GM19193 (cell line): ENCODE results near the gene KBTBD2.

ENCODE experiments used
- POLR2A ChIP-seq: IDR thresholded peaks from 4 replicates; pipeline ENCODE4 v1.6.1; 2011; ENCODE audit not compliant: insufficient read depth, insufficient read length; ENCODE audit errors: extremely low read depth

The KBTBD2 gene

DNA sequence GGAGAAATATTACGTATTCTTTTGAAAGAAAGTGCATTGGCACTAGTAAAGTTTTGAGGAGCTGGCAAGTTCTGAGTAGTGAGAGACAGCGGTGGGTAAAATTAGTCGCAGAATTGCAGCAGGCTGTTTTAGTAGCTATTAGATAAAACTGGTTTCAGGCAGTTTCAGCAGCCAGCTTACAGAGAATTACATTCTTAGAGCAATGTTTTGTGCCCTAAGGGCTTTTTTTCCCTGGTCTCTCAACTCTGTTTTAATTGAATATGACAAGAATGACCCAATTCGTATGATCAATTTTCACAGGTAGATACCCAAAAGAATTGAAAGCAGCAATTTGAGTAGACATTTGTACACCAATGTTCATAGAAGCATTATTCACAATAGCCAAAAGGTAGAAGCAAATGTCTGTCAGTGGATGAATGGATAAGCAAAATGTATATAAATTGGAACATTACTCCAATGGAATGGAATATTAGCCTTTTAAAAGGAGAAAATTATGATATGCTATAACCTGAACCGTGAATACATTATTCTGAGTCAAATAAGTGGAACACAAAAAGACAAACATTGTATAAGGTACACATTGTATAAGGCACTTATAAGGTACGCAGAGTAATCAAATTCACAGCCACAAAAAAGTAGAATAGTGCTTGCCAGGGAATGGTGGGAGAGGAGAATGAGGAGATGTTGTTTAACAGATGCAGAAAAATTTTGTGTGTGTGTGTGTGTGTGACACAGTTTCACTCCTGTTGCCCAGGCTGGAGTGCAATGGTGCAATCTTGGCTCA is 5.2 kb upstream of the KBTBD2 start:
- TF ChIP-seq POLR2A = no peak

DNA sequence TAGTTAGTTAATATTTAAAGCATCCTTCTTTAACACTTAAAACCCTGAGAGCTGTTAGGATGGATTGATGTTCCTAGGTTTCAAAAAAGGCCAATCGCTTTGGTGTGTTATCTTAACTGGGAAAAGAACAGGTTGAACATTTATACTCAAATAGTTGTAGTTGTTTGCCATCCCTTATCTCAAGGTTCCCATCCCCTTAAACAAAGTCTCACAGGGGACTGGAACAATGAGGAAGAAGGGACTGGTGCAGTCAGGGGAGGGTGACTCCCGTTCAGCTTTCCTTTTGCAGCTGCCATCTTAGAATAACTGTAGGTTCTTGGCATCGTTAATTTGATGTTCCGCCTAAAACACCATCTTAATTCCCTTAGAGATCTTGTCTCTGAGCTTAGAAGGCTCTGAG is 2.6 kb upstream of the KBTBD2 start:
- no peak for TF ChIP-seq POLR2A

DNA sequence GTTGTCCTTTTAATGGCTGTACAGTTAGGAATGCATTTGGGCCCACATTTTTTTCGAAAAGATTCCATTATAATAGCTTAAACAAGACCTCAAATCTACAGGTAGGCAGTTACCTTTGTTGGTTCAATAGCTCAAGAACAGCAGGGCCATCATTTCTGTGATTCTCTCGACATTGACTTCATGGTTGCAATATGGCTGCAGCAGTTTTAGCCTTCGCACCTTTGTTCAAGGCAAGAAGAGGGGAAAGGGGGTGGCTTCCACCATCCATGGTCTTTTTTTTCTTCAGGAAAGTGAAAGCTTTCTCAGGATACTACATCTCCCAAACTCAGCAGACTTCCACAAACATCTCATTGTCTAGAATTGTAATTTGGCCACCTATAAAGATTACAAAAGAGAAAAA is 2.2 kb upstream of the KBTBD2 start:
- TF ChIP-seq POLR2A = no peak

DNA sequence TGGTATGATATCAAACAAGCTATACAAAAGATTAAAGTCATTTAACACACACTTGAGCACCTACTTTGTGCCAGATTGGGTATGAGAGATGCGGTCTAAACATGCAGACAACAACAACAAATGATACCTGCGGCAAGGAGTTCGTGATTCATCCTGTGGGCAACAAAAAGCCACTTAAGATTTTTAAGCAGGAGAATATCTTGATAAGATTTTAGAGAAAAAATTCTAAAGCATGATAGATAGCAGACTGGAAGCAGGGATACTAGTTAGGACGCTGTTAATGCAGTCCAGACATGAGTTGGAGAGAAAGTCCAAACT is 1.6 kb upstream of the KBTBD2 start:
- TF ChIP-seq POLR2A = no peak

DNA sequence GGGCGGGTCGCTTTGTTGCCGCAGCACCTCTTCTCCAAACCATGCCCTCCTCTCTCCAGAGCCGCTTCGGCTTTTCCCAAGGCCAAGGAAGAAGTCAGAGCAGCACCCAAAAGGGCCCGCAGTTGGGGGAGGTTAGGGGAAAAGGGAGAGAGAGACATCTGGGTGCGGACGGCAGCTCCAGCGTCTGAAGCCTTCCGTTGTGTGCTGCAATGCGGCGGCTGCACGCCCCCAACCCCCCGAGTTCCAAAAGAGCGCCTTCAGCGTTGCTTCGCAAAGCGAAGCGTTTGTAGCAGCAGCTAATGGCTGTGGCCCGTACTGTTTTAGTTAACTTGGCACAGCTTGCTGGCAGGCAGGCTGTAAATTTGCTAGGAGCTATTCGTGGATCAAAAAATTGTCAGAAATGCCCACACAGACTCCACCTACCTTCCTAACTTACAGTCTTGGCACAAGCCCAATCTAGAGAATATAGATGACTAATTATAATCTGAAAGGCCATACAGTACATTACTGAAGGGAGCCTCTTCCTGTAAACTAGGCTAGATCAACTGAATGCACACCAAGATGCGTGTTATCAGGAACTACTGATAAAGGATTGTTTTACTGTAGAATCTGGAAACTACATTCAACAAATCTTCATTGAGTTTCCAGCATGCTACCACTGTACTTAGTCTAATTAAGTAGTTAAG is 1.1 kb upstream of the KBTBD2 start:
- no peak for TF ChIP-seq POLR2A

DNA sequence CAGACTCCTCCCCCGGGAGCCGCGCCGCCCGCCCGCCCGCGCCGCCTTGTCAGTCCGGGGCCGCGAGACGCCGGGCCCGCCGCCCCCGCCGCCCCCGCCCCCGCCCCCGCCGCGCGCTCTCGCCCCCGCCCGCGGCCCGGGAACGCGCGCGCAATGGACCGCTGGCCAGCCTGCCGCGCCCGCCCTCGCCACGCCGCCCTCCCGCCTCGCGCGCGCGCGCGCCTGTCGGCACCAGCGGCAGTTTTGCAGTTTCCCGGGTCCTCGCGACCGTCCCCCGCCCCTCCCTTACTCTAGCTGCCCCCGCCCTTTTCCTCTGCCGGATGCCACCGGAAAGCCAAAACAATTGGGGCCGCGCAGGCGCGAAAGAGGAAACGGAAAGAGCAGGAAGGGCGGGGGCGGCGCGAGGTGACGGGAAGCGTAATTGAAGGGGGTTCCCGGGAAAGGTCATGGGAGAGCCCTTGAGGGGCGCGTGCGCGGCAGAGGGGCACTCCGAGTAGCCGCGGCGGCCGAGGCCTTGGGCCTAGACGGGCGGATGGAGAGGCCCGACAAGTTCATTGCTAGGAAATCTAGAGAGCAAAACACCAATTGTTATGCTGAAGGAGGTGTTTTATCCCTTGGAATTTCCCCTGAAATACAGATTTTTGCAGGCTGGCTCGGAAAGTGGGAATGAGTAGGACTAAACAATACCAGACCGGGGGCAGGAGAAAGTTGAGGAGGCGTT is 400 bp upstream of the KBTBD2 start:
- TF ChIP-seq POLR2A = peak; percentile 81

DNA sequence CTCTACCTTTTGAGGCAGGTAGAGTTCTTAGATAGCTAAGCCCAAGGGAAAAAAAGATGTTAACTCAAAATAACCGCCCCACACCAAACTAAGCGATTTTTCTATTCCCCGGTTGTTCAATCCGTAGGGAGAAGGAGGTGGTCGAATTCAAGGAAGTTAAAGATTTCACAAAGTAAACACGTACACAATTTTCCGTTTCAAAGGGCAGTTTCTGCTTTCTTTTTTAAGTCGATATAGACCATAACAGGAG is 842 bp downstream of the KBTBD2 start:
- no peak for TF ChIP-seq POLR2A

DNA sequence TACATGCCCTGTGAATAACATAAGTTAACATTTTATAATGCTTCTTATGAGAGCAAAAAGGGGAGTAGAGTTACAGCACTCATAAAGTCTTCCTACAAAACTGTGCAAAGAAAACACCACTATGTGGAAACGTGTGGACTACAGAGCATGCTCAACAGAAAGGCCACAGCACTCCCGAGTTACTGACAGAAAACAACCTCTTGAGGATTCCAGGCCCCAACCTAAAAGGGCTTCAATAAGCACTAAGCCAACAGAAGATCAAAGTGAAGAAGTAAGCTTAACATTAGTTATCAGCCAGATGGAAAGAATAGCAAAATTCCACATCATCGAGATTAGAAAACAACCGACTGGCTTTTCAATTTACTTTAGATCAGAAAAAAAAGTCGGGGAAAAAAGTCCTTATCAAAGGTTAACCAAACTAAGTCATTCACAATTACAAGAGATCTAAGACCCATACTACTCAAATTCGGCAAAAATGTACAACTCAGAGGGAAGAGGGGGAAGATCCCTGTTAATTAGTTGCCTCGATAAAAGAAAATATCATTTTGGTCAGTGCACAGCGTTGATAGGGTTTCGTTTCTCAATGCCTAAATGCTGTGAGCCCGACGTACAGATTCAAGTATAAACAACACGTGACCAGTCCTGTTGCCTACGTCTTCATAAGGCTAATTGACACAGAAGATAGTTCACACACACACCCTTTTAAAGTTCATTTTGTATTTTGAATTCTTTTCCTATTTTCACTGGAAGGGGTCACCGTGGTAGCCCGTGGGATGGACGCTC is 1.4 kb downstream of the KBTBD2 start:
- no peak for TF ChIP-seq POLR2A

DNA sequence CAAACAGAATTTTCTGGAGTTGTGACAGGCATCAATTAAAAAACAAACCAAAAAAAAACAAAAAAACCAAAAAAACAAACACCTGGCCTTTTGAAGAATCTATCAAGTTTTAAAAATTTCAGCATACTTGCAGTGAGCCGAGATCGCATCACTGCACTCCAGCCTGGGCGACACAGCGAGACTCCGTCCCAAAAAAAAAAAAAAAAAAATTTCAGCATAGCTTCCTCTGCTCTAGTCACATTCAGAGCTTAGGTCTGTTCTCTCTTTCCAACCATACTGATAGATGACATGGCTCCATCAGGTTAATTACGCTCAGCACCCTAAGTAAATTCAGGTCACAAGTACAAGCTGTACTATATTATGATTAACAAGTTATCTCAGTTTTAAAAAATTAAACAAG is 3.1 kb downstream of the KBTBD2 start:
- TF ChIP-seq POLR2A = no peak

DNA sequence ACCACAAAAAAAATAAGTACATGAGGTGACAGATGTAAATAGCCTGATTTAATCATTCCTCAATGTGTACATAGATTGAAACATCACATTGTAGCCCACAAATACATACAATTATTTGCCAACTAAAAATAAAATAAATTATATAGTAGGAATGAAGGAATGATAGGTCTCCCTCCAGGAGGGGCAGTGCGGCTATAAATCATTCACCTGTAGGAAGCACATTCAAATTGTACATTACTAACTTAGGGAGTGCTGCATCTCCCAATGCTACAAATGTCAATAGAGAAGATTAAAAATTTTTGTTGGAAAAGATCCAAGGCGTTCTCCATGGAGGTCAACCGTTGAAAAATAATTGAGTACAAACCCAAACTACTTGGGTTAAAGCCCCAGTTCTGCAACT is 4.2 kb downstream of the KBTBD2 start:
- TF ChIP-seq POLR2A = no peak

DNA sequence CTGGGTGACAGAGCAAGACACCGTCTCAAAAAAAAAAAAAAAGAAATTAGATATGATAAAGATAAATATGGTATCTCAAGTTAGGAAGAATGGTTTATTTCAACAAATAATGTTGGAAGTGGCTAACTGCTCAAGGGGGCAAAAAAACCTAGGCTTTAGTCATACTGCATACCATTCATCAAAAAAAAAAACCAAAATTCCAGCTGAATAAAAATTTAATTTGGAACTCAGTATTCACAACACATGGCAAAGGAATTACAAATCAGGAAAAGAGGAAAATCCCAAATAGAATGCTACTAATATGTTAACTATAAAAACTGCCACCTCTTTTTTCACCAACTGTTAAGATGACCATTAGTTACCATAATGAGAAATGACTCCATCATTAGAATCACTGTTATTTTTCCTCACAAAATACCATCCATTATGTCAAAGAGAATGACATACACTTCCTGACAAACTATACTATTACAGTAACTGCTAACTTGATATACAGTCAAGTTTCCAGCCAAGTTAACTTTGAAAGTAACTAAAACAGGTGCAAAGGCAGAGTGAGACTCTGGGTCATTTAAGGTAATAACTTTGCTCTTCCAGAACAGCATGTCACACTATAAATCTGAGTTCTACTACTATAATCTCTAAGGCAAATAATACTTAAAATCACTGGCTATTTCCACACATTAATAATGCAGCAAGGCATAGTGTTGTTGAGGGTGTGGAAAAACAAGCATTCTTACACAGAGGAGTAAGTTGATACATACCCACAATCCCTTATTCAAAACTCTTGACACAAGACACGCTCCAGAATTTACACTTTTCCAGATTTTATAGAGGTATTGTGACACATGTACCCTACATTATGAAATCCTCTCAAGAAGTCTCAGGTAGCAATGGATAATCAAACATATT is 10.2 kb downstream of the KBTBD2 start:
- no peak for TF ChIP-seq POLR2A

DNA sequence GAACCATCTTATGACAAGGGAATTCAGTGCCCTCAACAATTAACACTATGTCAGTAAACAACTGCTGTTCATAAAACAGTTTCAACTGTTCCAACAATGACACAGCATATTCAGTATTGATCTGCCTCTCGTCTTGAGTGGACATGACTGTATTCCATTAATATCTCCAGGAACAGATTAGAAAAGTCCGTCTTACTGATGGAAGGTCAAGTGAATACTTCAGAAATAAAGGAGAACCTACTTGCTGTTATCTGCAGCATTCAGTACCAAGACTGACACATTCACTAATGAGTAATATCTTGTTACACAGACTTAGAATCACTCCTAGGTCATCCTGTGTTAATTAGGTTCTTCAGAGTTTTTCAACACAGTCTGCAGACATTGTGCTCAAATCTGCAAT is 12.1 kb downstream of the KBTBD2 start:
- no peak for TF ChIP-seq POLR2A

DNA sequence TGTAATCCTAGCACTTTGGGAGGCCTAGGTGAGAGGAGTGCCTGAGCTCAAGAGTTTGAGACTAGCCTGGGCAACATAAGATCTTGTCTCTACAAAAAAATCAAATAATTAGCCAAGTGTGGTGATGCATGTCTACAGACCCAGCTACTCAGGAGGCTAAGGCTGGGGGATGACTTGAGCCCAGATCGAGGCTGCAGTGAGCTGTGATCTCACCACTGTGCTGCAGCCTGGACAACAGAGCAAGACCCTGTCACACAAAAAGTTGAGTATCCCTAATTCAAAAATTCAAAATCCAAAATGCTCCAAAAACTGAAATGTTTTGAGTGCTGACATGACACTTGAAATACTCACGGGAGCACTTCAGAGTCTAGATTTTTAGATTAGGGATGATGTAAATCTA is 19.1 kb downstream of the KBTBD2 start:
- TF ChIP-seq POLR2A = no peak

DNA sequence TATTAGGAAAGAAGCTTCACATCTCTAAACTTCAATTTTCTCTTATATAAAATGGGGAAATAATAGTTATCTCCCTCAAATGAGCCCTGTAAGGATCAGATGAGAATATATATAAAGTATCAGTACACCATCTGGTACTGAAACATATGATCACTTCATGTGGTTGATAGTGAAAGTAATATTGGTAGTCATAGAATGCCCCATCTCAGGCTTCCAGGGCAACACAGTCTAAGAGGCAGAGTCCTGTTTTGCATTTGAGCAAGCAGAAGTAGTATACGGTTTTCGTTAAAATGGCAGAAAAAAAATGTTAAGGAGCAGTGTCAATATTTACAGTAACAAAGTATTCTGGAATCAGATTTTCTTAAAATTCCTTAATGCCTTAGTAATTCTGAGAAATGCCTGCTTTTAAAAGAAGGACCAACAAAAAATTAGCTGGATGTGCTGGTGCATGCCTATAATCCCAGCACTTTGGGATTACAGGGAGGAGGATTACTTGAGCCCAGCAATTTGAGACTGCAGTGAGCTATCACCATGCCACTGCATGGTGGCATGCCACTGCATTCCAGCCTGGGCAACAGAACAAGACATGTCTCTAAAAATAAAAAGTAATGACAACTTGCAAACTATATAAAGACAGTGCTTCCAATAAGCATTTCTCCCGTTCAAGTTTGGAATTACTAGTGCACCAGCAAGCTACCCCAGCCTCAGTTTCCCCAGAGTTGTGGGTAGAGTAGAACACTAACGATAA is 19.8 kb downstream of the KBTBD2 start:
- TF ChIP-seq POLR2A = no peak
